Dedifferentiated amniotic fluid mesenchymal stem cell (primary cell): ENCODE results near the gene FARS2.

ENCODE experiments used
- DNase-seq: peaks from one replicate; pipeline ENCODE4 v3.0.0-alpha.2; 2016; ENCODE audit errors: extremely low spot score

Gene FARS2

DNA sequence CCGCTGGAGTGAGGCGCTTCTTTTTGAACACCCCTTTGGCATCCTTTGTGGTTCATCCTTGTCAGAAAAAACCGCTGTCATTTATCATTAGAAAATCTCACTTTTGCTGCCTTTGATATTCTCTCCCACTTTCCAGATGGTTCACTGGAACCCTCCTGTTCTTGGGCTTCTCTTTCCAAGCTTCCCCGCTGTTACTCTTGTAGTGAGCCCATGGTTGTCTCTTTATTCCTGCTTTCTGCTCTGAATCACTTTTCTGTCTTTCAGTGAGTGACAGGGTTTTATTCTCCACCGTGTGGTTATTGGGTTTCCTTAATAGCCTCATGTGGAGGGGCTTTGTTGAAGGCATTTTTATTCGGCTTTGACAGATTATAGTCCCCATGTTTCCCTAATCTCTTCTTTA, 117.0 kb downstream of the FARS2 start:
- no peak for DNase-seq

GRCh38 chr6:5379647-5380242, 118.4 kb downstream of the FARS2 start:
- DNase-seq, result no peak

DNA sequence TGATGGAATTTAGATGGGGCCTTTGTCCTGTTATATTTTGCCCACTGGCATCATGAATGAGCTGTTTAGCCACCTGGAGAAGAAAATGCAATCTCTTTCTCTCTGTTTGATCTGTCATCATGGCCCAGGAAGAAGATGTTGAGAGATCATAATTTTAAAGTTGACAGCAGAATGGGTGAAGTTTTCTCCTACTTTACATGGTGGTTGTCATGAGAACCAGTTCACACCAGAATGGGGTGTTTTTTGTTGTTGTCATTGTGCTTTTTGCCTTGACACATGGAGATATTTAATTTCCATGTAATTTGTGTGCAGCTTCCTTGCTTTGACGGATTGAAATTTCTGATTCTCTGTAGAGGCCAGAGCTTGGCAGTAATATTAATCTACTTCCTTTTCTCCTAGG, 122.5 kb downstream of the FARS2 start:
- DNase-seq, result no peak

- DNase-seq, result no peak
Measured at GRCh38 chr6:5384276-5384675, 123.0 kb downstream of the FARS2 start.

GRCh38 chr6:5388326-5388725, 127.0 kb downstream of the FARS2 start:
- no peak for DNase-seq

DNA sequence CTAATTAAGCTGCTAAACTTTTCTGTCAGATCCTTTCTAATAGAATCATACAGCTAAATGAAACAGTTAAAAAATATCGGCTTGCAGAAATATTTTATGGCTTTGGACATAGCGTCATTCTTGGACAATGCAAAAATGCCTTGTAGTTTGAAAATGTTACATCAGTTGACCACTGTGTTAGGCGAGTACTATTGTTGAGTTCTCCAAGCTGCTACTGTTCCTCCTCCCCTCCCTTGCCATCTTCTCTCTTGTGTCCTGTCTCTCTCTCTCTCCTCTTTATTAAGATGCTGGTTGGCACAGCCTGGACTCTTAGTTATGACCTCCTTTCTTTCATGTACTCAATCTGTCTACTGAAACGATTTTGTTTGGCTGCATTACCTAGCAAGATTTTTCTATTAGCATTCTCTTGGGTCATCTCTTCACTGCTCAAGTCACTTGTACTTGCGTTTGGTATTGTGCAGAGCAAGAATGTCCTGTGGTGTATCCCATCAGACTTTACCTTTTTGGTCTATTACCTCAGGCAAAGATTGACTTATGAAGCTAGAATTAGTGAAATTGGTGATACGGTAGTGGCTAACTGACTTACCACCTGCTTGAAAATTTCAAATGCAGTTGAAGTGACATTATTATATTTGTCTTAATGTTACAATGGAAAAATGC, 127.9 kb downstream of the FARS2 start:
- no peak for DNase-seq

GRCh38 chr6:5390177-5390576, 128.9 kb downstream of the FARS2 start:
- DNase-seq, result no peak

- DNase-seq, result no peak
Measured at GRCh38 chr6:5394280-5394679, 133.0 kb downstream of the FARS2 start.

DNA sequence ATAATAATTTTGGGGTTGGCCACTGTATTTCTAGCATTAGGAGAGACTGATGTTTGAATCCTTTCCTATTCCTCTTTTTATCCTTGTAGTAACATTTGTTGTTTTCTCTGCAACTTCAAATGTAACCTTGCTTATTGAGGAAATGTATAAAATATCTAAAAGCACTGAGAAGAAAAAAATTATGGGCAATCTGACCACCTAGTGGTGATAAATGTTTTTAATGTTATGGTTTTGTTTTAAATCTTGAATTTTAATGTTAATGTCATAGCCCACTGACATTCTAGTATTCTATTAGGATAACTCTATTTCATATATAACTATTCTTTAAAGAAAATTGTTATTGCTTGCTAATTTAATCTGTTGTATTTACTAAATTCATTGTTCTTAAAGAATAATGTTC, 134.4 kb downstream of the FARS2 start:
- no peak for DNase-seq

GRCh38 chr6:5398530-5398929, 137.2 kb downstream of the FARS2 start:
- peak; percentile 36 for DNase-seq

DNA sequence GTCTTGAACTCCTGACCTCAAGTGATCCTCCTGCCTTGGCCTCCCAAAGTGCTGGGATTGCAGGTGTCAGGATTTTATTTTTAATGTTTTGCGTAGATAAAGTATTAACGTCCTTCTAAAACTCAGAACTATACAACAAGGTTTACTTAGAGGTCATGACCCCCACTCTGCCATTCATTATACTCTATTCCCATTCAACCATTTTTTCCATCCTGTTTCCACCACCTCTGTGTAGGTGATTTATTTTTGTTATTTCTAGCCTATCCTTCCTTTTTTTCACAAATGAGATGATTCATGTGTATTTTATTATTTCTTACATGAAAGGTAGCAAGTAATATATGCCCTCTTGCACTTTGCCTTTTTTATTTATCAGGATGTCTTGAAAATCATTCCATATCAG, 138.1 kb downstream of the FARS2 start:
- DNase-seq, result no peak

DNA sequence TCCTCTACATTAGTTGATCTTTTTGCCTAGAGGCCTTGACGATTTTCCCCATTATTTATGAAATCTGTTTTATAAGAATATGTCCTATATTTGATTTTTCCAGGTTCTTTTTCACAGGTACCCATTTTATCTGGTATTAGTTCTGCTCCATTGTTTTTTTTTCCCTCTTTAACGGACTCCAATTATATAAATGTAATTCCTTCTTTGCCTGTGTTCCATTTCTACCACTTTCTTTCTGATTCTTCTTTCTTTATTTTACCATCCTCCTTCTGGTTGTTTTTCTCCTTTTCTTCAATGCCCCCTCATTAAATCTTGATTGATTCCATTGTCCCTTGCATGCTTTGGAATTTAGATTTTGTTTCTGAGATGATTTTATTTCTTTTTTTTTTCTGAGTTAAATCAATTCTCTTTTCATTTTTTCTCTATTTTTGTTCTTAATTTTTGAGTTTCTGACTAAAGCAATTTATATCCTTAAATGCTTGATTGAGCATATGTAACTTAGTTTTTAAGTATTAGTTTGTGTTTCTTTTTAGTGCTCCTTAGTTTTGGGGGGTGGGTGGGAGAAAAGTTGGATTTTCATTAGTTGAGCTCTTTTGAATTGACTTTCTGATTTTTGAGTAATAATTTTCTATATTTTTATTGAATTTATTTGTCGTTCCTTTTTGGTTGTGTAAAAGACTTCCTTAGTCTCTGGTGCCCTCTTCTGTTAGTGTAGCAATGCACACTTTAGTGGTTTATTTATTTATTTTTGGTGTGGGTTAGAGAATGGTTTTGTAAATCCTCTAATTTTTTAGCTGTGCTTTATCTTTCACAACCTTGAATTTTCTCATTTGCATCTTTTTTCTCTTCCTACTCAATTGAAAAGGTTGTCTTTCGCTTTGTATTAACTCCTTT, 140.8 kb downstream of the FARS2 start:
- peak; percentile 19 for DNase-seq

GRCh38 chr6:5403076-5403475, 141.8 kb downstream of the FARS2 start:
- no peak for DNase-seq

DNA sequence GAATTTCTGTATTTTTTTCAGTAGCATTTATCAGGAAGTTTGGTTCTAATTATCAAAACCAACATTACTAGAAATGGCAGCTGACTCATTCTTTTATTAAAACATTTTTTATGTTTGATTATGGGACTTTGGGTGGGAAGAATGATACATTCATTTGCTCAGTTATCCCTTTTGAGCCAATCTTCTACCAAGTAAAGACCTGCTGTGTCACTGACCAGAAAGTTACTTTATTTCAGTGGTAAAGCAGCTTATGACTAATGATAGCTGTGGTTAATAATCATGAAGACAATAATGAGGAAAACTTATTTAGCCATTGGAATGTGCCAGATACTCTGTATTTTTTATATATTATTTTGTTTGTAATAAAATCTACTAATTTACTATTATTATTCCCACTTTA, 142.3 kb downstream of the FARS2 start:
- no peak for DNase-seq

DNA sequence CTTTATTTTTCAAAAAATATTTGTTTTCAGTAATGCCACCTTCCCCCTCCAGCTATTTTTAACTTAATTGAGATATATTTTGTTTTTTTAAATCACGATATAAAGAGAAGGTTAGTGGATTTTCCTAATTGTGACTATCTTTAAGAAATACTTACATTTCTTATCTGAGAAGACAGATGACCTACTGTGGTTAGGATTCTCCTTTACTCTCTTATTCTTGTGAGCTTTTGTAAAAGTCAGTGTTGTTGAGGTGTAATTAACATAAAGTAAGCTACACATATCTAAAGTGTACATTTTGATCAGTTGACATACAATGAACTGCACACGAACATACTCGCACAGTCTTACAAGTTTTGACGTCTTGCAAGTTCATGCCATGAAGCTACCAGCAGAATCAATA, 144.7 kb downstream of the FARS2 start:
- DNase-seq, result no peak

GRCh38 chr6:5411414-5411813, 150.1 kb downstream of the FARS2 start:
- no peak for DNase-seq

DNA sequence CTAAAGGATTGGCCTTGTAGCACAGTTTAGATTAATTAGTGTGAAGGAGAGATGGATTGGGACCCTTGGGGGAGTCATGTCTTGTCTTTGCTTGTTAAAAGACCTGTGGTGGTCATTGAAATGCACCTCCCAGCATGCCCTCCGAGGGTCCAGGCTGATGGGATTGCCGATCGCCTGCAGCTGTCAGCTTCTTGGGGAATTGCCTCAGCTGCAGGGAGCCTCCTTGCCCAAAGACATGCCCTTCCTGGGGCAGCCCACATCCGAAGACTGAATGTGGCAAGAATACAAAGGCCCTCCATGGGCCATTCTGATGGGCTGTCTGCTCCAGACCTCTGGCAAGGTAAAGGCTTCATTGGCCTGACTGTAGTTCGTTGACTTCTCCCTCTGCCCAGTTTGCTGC, 150.7 kb downstream of the FARS2 start:
- DNase-seq, result no peak

DNA sequence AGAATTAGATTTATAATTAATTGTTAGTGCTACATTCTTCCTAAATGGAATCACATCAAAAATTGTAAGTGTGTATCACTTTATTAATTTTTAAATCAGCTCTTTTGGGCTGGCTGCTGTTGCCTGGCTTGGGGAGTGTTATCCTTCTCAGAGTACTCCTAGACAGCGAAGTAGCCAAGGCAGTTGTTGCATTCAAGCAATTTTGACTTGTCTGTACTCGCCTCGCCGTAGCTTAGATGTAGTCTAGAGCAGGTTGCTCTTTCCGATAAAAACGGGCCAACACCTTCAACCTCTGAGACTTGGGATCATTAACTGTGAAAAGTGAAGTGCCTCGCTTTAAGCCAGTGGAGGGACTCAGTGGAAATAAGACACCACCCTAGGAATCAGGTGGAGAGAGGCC, 151.3 kb downstream of the FARS2 start:
- DNase-seq, result no peak

GRCh38 chr6:5416250-5416649, 154.9 kb downstream of the FARS2 start:
- no peak for DNase-seq

DNA sequence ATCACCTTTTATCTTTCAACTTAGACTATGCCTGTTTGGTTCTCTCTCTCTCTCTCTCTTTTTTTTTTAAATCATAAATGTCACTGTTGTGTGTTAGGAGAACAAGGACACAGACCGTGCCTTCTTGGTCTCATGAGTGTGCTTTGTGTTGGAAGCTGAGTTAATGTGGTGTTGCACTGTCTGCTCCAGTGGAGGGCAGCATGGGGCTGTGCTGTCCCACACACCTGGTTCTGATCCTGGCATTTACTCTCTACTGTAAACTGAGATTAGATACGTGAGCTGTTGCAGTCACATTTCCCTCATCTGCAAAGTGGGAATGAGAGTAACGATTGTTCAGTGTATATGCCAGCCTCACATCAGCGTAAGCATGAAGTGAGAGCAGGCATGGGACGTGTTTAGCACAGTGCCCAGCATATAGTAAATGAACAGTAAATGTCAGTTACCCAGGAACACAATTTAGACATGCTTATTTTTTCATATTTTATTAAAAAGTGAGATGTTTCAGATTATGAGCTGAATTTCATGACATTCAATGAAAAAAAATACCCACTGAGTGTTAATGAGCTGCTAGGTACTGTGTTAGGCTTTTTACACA, 161.1 kb downstream of the FARS2 start:
- no peak for DNase-seq

DNA sequence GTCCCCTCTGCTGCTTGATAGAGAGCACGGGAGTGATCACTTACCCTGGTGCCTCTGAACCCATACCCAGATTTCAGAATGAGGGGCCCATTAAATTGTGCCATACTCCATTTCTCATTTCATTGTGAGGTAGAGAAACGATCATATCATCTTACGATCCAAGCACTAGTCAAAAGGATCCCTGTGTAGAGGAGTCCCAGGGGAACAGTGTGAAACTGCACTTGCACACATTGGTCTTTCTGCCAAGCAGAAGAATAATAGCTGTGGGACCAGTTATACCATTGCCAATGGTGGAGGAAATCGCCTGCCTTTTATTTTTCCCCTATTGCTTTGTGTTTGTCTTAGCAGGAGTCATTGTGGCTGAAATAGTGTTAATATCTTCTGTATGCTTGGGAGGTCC, 161.9 kb downstream of the FARS2 start:
- no peak for DNase-seq

DNA sequence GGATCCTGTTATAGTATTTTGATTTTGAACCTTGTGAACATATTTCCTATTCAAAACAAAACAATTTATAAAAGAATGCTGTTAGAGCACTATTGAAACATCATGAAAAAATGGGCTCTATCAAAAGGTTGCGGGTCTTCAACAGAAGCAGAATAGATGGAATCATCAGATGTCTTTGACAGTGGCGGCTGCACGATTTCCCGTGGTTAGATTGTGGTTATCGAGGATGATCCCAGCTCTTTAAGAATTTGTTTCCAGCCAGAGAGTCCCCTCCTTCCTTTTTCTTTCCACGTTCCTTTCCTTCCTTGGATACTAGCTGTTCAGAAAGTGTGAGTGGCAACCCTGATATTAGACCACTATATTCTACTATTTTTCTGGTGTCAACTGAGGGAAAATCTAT, 163.4 kb downstream of the FARS2 start:
- DNase-seq, result no peak

DNA sequence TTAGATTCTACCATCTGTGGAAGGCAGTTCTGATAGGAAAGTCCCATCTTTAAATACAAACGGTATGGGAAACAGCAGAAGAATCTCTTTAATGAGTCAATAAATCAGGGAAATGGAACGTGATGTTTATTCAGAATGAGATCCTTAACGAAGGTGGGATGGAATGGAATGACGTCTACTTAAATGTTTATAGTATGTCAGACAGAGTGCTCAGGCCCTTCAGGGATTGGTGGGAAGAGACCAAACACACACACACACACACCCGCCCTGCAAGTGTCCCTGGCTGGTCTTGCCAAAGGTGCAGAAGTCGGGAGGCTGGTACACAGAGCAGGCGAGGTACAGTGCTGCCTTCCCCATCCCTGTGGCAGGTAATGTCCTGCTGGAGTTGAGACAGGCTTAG, 164.0 kb downstream of the FARS2 start:
- DNase-seq, result no peak
